ENCODE measurements around the gene TRIM24.

The TRIM24 gene

GRCh38 chr7:138538997-138539644 is 79.1 kb downstream of the TRIM24 start:
- no peak for DNase-seq (ENCODE audit: low read depth)

GRCh38 chr7:138542183-138542582 is 82.1 kb downstream of the TRIM24 start:
- no peak for DNase-seq (ENCODE audit: low read depth)

DNA sequence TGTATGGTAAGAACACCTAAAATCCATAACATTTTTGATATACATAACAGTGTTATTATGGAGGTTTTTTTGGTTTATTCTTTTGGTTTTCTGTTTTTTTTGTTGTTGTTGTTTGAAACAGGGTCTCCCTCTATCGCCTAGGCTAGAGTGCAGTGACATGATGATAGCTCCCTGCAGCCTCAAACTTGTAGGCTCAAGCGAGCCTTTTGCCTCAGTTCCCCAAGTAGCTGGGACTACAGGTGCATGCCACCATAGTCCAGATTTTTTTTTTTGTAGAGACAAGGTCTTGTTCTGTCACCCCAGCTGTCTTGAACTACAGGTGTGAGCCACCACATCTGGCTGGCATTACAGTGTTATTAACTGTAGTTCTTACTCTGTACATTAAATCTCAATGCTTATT is 83.7 kb downstream of the TRIM24 start:
- DNase-seq (ENCODE audit: low read depth): no peak

DNA sequence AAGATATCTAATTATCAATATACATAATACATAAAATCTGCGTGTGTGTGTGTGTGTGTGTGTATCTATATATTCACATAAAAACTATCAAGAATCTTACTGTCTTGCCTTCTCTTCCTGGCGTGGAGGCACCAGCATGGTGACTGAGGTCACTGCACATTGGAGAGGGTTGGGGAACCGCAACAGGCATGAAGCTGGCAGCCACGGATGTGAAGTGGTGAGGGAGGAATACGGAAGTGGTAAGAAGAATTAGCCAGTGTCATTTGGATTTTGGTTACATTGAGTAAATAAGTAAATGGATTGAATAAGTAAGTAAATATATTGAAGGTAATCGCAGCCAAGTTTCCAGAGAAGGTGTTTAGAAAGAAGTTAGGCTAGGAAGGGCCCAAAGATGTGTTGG is 85.1 kb downstream of the TRIM24 start:
- DNase-seq (ENCODE audit: low read depth): no peak

- no peak for DNase-seq (ENCODE audit: low read depth)
Observed at GRCh38 chr7:138546064-138546619, 86.1 kb downstream of the TRIM24 start.

GRCh38 chr7:138546829-138547228 is 86.8 kb downstream of the TRIM24 start:
- DNase-seq (ENCODE audit: low read depth): no peak

GRCh38 chr7:138549082-138549481 is 89.0 kb downstream of the TRIM24 start:
- no peak for DNase-seq (ENCODE audit: low read depth)

GRCh38 chr7:138550337-138550736 is 90.3 kb downstream of the TRIM24 start:
- DNase-seq (ENCODE audit: low read depth): no peak

GRCh38 chr7:138551102-138551501 is 91.0 kb downstream of the TRIM24 start:
- no peak for DNase-seq (ENCODE audit: low read depth)

- no peak for DNase-seq (ENCODE audit: low read depth)
Observed at GRCh38 chr7:138553805-138554204, 93.7 kb downstream of the TRIM24 start.

- no peak for DNase-seq (ENCODE audit: low read depth)
Observed at GRCh38 chr7:138554674-138555073, 94.6 kb downstream of the TRIM24 start.

DNA sequence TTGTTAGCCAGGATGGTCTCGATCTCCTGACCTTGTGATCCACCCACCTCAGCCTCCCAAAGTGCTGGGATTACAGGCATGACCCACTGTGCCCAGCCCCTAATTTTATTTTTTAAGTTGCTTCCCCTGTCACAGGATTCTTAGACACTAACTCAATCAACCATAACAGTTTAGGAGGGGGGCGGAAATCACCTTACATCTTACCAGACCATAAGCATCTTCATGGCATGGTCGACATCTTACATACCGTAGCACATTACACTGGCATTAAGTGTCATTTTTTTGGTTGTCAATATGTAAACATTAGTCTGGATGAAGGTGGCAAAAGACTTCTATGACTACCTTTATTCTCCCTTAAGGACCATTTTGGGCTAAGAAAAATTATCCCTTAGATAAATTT is 95.6 kb downstream of the TRIM24 start:
- no peak for DNase-seq (ENCODE audit: low read depth)

GRCh38 chr7:138556771-138557484 is 96.9 kb downstream of the TRIM24 start:
- DNase-seq (ENCODE audit: low read depth): no peak

GRCh38 chr7:138559448-138559847 is 99.4 kb downstream of the TRIM24 start:
- DNase-seq (ENCODE audit: low read depth): no peak

GRCh38 chr7:138563808-138564207 is 103.7 kb downstream of the TRIM24 start:
- DNase-seq (ENCODE audit: low read depth): no peak

DNA sequence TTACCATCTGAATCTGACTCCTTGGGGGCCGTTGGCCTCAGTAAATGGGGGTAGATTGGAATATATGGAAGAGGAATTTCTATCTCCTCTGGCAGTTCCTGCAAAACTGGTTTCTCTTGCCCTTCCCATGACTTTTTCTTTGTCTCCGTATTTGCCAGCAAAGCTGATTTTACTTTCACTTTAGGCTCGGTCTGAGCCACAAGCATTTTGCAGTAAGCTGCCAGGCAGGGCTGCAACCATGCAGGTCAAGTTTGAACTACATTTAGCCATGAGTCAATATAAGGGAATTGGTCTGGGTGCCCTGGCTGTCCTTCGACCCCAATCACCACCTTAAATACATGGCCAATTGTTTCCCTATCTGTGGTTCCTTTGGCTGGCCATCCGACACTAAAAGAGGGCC is 104.3 kb downstream of the TRIM24 start:
- no peak for DNase-seq (ENCODE audit: low read depth)

GRCh38 chr7:138565071-138565450 is 105.0 kb downstream of the TRIM24 start:
- DNase-seq (ENCODE audit: low read depth): no peak

DNA sequence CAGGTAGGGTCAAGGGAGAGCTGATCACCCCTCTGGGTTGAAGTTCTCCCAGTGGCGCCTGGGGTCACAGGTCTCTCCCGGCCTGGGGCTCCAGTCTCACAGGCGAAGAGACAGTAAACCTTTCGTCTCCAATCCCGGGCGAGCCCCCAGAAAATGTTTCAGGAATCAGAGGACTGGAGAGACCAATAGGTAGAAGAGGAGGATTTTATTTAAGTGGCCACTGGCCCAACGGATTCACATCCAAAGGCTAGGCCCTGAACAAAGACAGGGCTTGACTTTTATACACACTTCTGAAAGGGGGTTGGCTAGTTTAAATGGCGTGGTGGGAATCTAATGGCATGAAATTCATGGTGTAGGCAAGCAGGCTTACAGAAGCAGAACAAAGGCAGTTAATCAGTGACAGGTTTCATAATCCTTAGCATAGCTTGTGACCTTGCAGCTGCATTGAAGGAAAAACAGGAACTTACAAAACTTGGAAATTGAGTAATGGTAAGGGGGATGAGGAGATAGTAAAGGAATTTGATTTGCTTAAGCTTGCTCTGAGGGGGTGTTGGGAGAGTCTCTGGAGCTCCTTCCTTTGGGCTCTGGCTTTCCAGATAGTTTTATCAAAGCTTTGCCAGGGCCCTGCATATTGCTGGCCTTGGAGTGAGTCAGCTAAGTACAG is 105.5 kb downstream of the TRIM24 start:
- no peak for DNase-seq (ENCODE audit: low read depth)

DNA sequence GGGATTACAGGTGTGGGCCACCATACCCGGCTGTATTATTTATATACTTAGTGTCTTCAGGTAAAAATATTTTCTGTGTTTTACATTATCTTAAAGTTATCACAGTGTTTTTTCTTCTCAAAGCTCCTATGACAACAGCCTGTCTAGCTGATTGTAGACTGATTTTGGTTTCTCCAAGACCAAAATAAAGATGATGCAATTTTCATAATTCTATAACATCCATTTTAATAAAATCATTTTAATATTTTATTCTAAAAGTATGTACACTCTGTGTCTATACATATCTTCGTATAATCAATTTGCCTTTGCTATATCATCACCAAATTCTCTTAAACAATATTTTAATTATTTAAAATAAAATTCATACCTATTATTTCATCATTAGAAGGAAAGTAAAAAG is 108.6 kb downstream of the TRIM24 start:
- no peak for DNase-seq (ENCODE audit: low read depth)

- no peak for DNase-seq (ENCODE audit: low read depth)
Observed at GRCh38 chr7:138569418-138569817, 109.4 kb downstream of the TRIM24 start.

DNA sequence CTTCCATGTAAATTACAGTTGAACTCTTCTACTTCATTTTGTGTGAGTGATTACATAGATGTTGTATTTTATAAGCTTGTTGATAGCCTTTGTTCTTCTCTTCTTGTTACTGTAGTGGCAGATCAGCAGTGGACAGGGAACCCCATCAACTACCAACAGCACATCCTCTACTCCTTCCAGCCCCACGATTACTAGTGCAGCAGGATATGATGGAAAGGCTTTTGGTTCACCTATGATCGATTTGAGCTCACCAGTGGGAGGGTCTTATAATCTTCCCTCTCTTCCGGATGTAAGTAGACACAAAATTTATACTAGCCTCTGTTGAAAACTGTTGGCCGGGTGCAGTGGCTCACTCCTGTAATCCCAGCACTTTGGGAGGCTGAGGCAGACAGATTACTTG is 110.7 kb downstream of the TRIM24 start:
- no peak for DNase-seq (ENCODE audit: low read depth)

DNA sequence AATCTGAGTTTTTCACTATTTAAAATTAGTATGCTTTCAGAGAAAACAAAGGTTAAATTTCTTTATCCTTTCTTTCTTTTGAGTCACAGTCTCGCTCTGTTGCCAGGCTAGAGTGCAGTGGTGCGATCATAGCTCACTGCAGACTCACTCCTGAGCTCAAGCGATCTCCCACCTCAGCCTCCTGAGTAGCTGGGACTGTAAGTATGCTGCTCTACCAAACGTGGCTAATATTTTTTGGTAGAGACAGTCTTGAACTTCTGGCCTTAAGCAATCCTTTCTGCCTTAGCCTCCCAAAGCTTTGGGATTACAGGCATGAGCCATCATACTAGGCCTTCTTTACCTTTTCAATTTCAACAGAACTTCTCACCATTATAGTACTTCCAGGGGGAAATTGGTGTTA is 113.7 kb downstream of the TRIM24 start:
- no peak for DNase-seq (ENCODE audit: low read depth)

DNA sequence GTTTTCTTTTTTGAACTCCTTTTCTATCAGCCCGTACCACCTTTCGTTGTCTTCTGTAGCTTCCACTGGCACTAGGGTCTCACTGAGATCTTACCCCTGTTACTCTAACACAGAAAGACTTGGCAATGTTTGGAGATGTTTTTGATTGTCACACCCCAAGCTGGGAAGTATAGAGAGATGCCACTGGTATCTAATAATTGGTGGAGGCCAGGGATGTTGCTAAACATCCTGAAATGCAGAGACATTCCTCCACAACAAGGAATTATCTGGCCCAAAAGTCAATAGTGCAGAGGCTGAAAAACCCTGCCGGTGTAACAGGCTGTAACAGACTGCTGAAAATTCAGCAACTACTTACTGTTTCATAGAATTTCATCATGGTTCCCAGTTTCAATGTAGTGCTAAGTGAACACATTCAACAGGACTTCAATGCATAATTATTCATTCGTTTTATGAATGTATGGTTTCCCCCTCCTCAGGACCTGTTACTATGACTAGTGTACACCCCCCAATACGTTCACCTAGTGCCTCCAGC is 115.9 kb downstream of the TRIM24 start:
- no peak for DNase-seq (ENCODE audit: low read depth)
